GM12878 (cell line): ENCODE results near the gene CYP2J2. TPM values are rescaled to one million over a fixed set of nuclear protein-coding genes. Genes with fewer than 3 reads are reported as not detected.

Experiments used
- ATAC-seq: fragments of 200-7000 bp; cut with Tn5 transposase; 3 replicates; pipeline ENCODE4 v1.9.1; 2020; ENCODE audit warnings: mild to moderate bottlenecking, moderate library complexity
- BruUV-seq: library from RNA; stranded (reverse); fragments of 400-500 nt; replicated peaks from 2 replicates; lab custom pipeline; 2021; lab: Mats Ljungman, UMichigan
- CTCF ChIA-PET: fragments of 300-600 bp; sonication (Branson Sonifier 250); formaldehyde crosslinking; extraction: SDS; loops from one replicate; lab custom pipeline; 2021; ENCODE audit warnings: inconsistent platforms; lab: Yijun Ruan, JAX
- POLR2A ChIA-PET: fragments of 350-600 bp; formaldehyde crosslinking; extraction: SDS; loops from one replicate; lab custom pipeline; 2021; ENCODE audit warnings: inconsistent platforms; lab: Charles Lee
- RAD21 ChIA-PET: fragments of 300-600 bp; sonication (Branson Sonifier 250); formaldehyde crosslinking; loops from one replicate; lab custom pipeline; 2023; ENCODE audit warnings: antibody characterized with exemption; ENCODE audit not compliant: unreplicated experiment; lab: Charles Lee
- SMC1A ChIA-PET: fragments of 300-600 bp; sonication (Branson Sonifier 250); formaldehyde crosslinking; loops from one replicate; lab custom pipeline; 2023; ENCODE audit not compliant: unreplicated experiment, uncharacterized antibody; lab: Charles Lee
- DNase-seq: peaks from one replicate; pipeline ENCODE4 v3.0.0-alpha.2; 2011; ENCODE audit warnings: low read depth, low spot score
- FAIRE-seq: peaks from 3 replicates; lab custom pipeline; 2011; peaks lifted over from hg19 to GRCh38; lab: Jason Lieb, UNC
- H2AFZ ChIP-seq: 2 replicates; pipeline ENCODE4 v1.6.0; 2011; ENCODE audit warnings: low read depth, low read length, control low read depth; ENCODE audit not compliant: control insufficient read depth
- H3K27ac ChIP-seq: 2 replicates; pipeline ENCODE4 v1.5.1; 2011; ENCODE audit warnings: control low read depth; ENCODE audit not compliant: control insufficient read depth, insufficient read depth
- H3K27me3 ChIP-seq, 2 experiments: replicated peaks in 1 of 2; 2 replicates each; pipeline versions ENCODE4 v1.6.0 to v1.6.1; 2011; ENCODE audit warnings: low read length in 1 of 2; ENCODE audit not compliant: control insufficient read depth in 2 of 2, insufficient read depth in 2 of 2
- H3K36me3 ChIP-seq, 2 experiments: 2 replicates each; pipeline ENCODE4 v1.5.1; 2011; ENCODE audit warnings: low read length in 1 of 2; ENCODE audit not compliant: control insufficient read depth in 2 of 2, insufficient read depth in 2 of 2
- H3K4me1 ChIP-seq: 2 replicates; pipeline ENCODE4 v1.6.1; 2011; ENCODE audit warnings: mild to moderate bottlenecking, low read length, moderate library complexity, mixed read lengths; ENCODE audit not compliant: control insufficient read depth, insufficient read depth
- H3K4me2 ChIP-seq: 2 replicates; pipeline ENCODE4 v1.6.0; 2011; ENCODE audit warnings: control low read depth; ENCODE audit not compliant: control insufficient read depth, insufficient read depth
- H3K4me3 ChIP-seq: fragments of 200-600 bp; sonication (generic); 2 replicates; pipeline ENCODE4 v1.5.1; 2016
- H3K79me2 ChIP-seq: 2 replicates; pipeline ENCODE4 v1.6.0; 2011; ENCODE audit warnings: low read length; ENCODE audit not compliant: control insufficient read depth, insufficient read depth
- H3K9ac ChIP-seq: 2 replicates; pipeline ENCODE4 v1.8.0; 2011; ENCODE audit warnings: low read length, control low read depth, mixed read lengths; ENCODE audit not compliant: control insufficient read depth, insufficient read depth
- H3K9me3 ChIP-seq: replicated peaks from 3 replicates; pipeline ENCODE4 v1.5.1; 2011; ENCODE audit warnings: mild to moderate bottlenecking, low read length; ENCODE audit not compliant: control insufficient read depth, insufficient read depth
- H4K20me1 ChIP-seq: 2 replicates; pipeline ENCODE4 v1.6.0; 2011; ENCODE audit not compliant: control insufficient read depth, insufficient read depth
- CTCF ChIP-seq, 3 experiments: IDR thresholded peaks in 2 of 3; conservative IDR thresholded peaks in 1 of 3; 2 replicates each; pipeline ENCODE4 v1.5.1; 2011; ENCODE audit warnings: low read depth in 3 of 3, low read length in 3 of 3, mild to moderate bottlenecking in 3 of 3, control low read depth in 2 of 3, moderate library complexity in 2 of 3, inconsistent platforms in 1 of 3, mixed read lengths in 1 of 3; ENCODE audit not compliant: control insufficient read depth in 2 of 3, insufficient read depth in 1 of 3; ENCODE audit errors: extremely low read depth in 1 of 3
- CUX1 ChIP-seq: IDR thresholded peaks from 2 replicates; pipeline ENCODE4 v1.6.1; 2012; ENCODE audit warnings: improper control_type of control experiment, low read depth, low read length; ENCODE audit not compliant: insufficient replicate concordance
- E4F1 ChIP-seq: fragments of 450-650 bp; IDR thresholded peaks from 2 replicates; pipeline ENCODE4 v1.6.1; 2018; ENCODE audit warnings: borderline replicate concordance, mild to moderate bottlenecking; ENCODE audit not compliant: partially characterized antibody
- ELK1 ChIP-seq: IDR thresholded peaks from 2 replicates; pipeline ENCODE4 v1.6.1; 2012; ENCODE audit warnings: low read depth, low read length, improper control_type of control experiment
- ESRRA ChIP-seq: IDR thresholded peaks from 2 replicates; pipeline ENCODE4 v1.6.1; 2012; ENCODE audit warnings: mild to moderate bottlenecking, low read length, improper control_type of control experiment
- HDGF ChIP-seq: fragments of 450-650 bp; IDR thresholded peaks from 2 replicates; pipeline ENCODE4 v1.6.1; 2016; ENCODE audit warnings: antibody characterized with exemption
- MEF2A ChIP-seq: IDR thresholded peaks from 2 replicates; pipeline ENCODE4 v1.6.1; 2011; ENCODE audit warnings: low read depth, mild to moderate bottlenecking, low read length, moderate library complexity; ENCODE audit not compliant: insufficient read depth
- MTA3 ChIP-seq: IDR thresholded peaks from 2 replicates; pipeline ENCODE4 v1.6.1; 2012; ENCODE audit warnings: low read length, inconsistent platforms, borderline replicate concordance
- RAD21 ChIP-seq: IDR thresholded peaks from 2 replicates; pipeline ENCODE4 v1.6.1; 2011; ENCODE audit warnings: mild to moderate bottlenecking, low read depth, low read length, moderate library complexity; ENCODE audit not compliant: insufficient read depth
- RBBP5 ChIP-seq: fragments of 200-600 bp; sonication (generic); conservative IDR thresholded peaks from 2 replicates; pipeline ENCODE4 v1.6.1; 2016
- SP1 ChIP-seq: IDR thresholded peaks from one replicate; pipeline ENCODE4 v1.6.1; 2011; ENCODE audit warnings: low read depth, low read length
- TARDBP ChIP-seq: IDR thresholded peaks from 2 replicates; pipeline ENCODE4 v1.6.1; 2016; ENCODE audit warnings: borderline replicate concordance
- TCF3 ChIP-seq: IDR thresholded peaks from 2 replicates; pipeline ENCODE4 v1.6.1; 2012; ENCODE audit warnings: low read depth, mild to moderate bottlenecking, low read length, borderline replicate concordance; ENCODE audit not compliant: insufficient read depth
- WGBS: methylation state at CpG from one replicate; pipeline ENCODE4 v1.1.6; 2016; ENCODE audit warnings: low lambda C conversion rate; ENCODE audit not compliant: insufficient replicate concordance, insufficient coverage; ENCODE audit errors: missing lambda C conversion rate; 5-methylcytosine and 5-hydroxymethylcytosine counted together
- in situ Hi-C: fragments of 300-500 bp; cut with MboI; formaldehyde crosslinking; loops from 9 replicates; pipeline ENCODE4 v1.14.3; 2018; ENCODE audit warnings: mixed read lengths
- intact Hi-C: fragments of 100-400 bp; cut with micrococcal nuclease; formaldehyde crosslinking; loops from one replicate; pipeline ENCODE4 v1.14.2; 2022; ENCODE audit not compliant: unreplicated experiment
- polyA plus RNA-seq, 11 experiments: library from polyadenylated mRNA; depleted of rRNA in 4 of 11; unstranded in 6 of 11; stranded (reverse) in 5 of 11; fragments of >200 nt; fragmentation: Nextera tagmentation in 4 of 11; fragmentation: Illumina TruSeq in 1 of 11; extraction: Ambion mirVana in 4 of 11; extraction: Trizol in 1 of 11; gene quantifications; 1 replicate in 1 of 11; 2 replicates in 10 of 11; pipeline versions ENCODE4 v1.2.1 to v1.2.3, GENCODE V29; 2011 to 2016; ENCODE audit warnings: inconsistent platforms in 2 of 11, missing spikeins in 2 of 11, low read depth in 1 of 11
- total RNA-seq, 4 experiments: library from RNA; depleted of rRNA in 3 of 4; stranded (reverse); fragments of >200 nt in 3 of 4; fragmentation: Illumina TruSeq in 1 of 4; extraction: Trizol in 1 of 4; gene quantifications; 2 replicates each; pipeline versions ENCODE4 v1.2.1 to v1.2.3, GENCODE V29; 2013 to 2021

Gene CYP2J2
- total and polyA plus RNA-seq, 10 of the 15 experiments (the other 5 are each of a cell fraction or from before 2014, with no cell fraction given), result 0.06 to 0.34 (median 0.10) TPM; not detected in 3

GRCh38 chr1:59856725-59857338 is 69.7 kb downstream of the CYP2J2 start:
- H3K9me3 ChIP-seq, result no peaks in the 10 kb centered on the region; the same call in 2 of the 3 replicates
- H3K36me3 ChIP-seq, result no peaks in the 10 kb centered on the region
- no peak for DNase-seq
- intact Hi-C loops, result no loop called here
- POLR2A ChIA-PET, result no interaction called here
- H3K9ac ChIP-seq, result no peak overlapping the region
- RAD21 ChIA-PET, result no interaction called here
- FAIRE-seq, result no peak
- no peak overlapping the region for H3K27ac ChIP-seq
- H3K27me3 ChIP-seq, result no peaks in the 10 kb centered on the region
- WGBS, result 79% methylated on average over 4 of the region's 4 CpGs
- H3K4me2 ChIP-seq, result no peak overlapping the region
- SMC1A ChIA-PET, result no interaction called here
- no peaks in the 10 kb centered on the region for H4K20me1 ChIP-seq
- H2AFZ ChIP-seq, result no peak overlapping the region
- no peaks in the 10 kb centered on the region for H3K4me1 ChIP-seq
- no peak for ATAC-seq
- H3K4me3 ChIP-seq, result no peak overlapping the region
- in situ Hi-C loops, result no loop called here
- BruUV-seq, result no TSS peak
- H3K79me2 ChIP-seq, result no peaks in the 10 kb centered on the region
- CTCF ChIA-PET, result interaction anchor here (0.8 to 1.6 kb wide), 3 partner anchors 20 to 91 kb away, joined by 3 to 5 read pairs (median 4); no protein-coding TSS in a partner anchor
- TF ChIP-seq CTCF (IDR thresholded peaks at IDR 0.05 in 2 of 3, conservative IDR thresholded peaks at IDR 0.05 in 1 of 3; ENCODE audit: control insufficient read depth in 2 of 3, extremely low read depth in 1 of 3, insufficient read depth in 1 of 3, low read depth in 3 of 3, low read length in 3 of 3) (no peak), CUX1 (no peak), E4F1 (no peak), ESRRA (no peak), SP1 (no peak), HDGF (no peak), TCF3 (no peak), RAD21 (no peak), RBBP5 (no peak), TARDBP (no peak), MEF2A (no peak), MTA3 (no peak), ELK1 (no peak)
